Esophagus squamous epithelium (tissue), 4 donors: ENCODE measurements around the gene KMT2E.

Experiments
- CTCF ChIP-seq, 6 experiments: fragments of 450-650 bp in 4 of 6; fragments of 200-600 bp in 2 of 6; sonication (generic) in 2 of 6; IDR thresholded peaks; one replicate each; pipeline ENCODE4 v1.5.1; 2016 to 2019; ENCODE audit warnings: antibody characterized with exemption in 6 of 6, mild to moderate bottlenecking in 4 of 6, moderate library complexity in 4 of 6
- POLR2A ChIP-seq, 4 donors: fragments of 450-650 bp; IDR thresholded peaks; one replicate each; pipeline ENCODE4 v1.6.1; 2017; ENCODE audit warnings: antibody characterized with exemption in 4 of 4, mild to moderate bottlenecking in 4 of 4, moderate library complexity in 3 of 4

- TF ChIP-seq POLR2A (IDR thresholded peaks at IDR 0.05), result no peak
- no peak for TF ChIP-seq CTCF (IDR thresholded peaks at IDR 0.05)
Observed at GRCh38 chr7:105022458-105022857, 8.5 kb downstream of the KMT2E start.
